Liver (tissue), 9 donors: ENCODE results near the gene NOSIP. TPM values are rescaled to one million over a fixed set of nuclear protein-coding genes. Genes with fewer than 3 reads are reported as not detected.
A peak's percentile ranks its signal among the peaks of the same experiment; 100 is the strongest.

Experiments used
- DNase-seq: peaks from one replicate; pipeline ENCODE4 v3.0.0-alpha.2; 2017; ENCODE audit warnings: low spot score
- H3K27ac ChIP-seq, 2 donors: one replicate each; pipeline ENCODE4 v1.7.0; 2013; ENCODE audit warnings: inconsistent platforms in 2 of 2, low read length in 2 of 2, control low read depth in 1 of 2, low read depth in 1 of 2, mild to moderate bottlenecking in 1 of 2
- H3K27me3 ChIP-seq, 4 donors: one replicate each; pipeline versions ENCODE4 v1.6.1 to v1.7.0; 2013; ENCODE audit warnings: low read length in 3 of 4, inconsistent platforms in 1 of 4, mild to moderate bottlenecking in 1 of 4, moderate library complexity in 1 of 4; ENCODE audit not compliant: control insufficient read depth in 4 of 4, insufficient read depth in 4 of 4
- H3K36me3 ChIP-seq, 4 donors: one replicate each; pipeline versions ENCODE4 v1.6.1 to v1.7.0; 2013; ENCODE audit warnings: low read length in 3 of 4, mild to moderate bottlenecking in 3 of 4, low read depth in 1 of 4, moderate library complexity in 1 of 4; ENCODE audit not compliant: control insufficient read depth in 4 of 4, insufficient read depth in 3 of 4
- H3K4me1 ChIP-seq, 4 donors: one replicate each; pipeline versions ENCODE4 v1.6.1 to v1.7.0; 2013; ENCODE audit warnings: low read length in 3 of 4, mild to moderate bottlenecking in 3 of 4, moderate library complexity in 1 of 4; ENCODE audit not compliant: control insufficient read depth in 4 of 4, insufficient read depth in 4 of 4
- H3K4me3 ChIP-seq, 3 donors: one replicate each; pipeline versions ENCODE4 v1.6.1 to v1.7.0; 2013; ENCODE audit warnings: low read length in 3 of 3, control low read depth in 1 of 3, low read depth in 1 of 3, mild to moderate bottlenecking in 1 of 3
- H3K9ac ChIP-seq, 2 donors: one replicate each; pipeline ENCODE4 v1.7.0; 2013; ENCODE audit warnings: low read length in 2 of 2, mild to moderate bottlenecking in 2 of 2, moderate library complexity in 2 of 2, control low read depth in 1 of 2, low read depth in 1 of 2
- H3K9me3 ChIP-seq, 4 donors: one replicate each; pipeline versions ENCODE4 v1.6.1 to v1.7.0; 2013; ENCODE audit warnings: low read length in 3 of 4; ENCODE audit not compliant: control insufficient read depth in 4 of 4
- EGR1 ChIP-seq, 2 donors: IDR thresholded peaks; 2 replicates each; pipeline ENCODE4 v1.6.1; 2016 to 2018; ENCODE audit warnings: antibody characterized with exemption in 2 of 2, low read depth in 2 of 2
- FOXA1 ChIP-seq: IDR thresholded peaks from 2 replicates; pipeline ENCODE4 v1.6.1; 2016; ENCODE audit warnings: antibody characterized with exemption
- FOXA2 ChIP-seq: IDR thresholded peaks from 2 replicates; pipeline ENCODE4 v1.6.1; 2016; ENCODE audit warnings: antibody characterized with exemption
- GABPA ChIP-seq, 2 donors: IDR thresholded peaks in 1 of 2; conservative IDR thresholded peaks in 1 of 2; 2 replicates each; pipeline ENCODE4 v1.6.1; 2016; ENCODE audit warnings: antibody characterized with exemption in 2 of 2, mild to moderate bottlenecking in 1 of 2, moderate library complexity in 1 of 2
- HNF4A ChIP-seq, 2 donors: conservative IDR thresholded peaks; 2 replicates each; pipeline ENCODE4 v1.6.1; 2016; ENCODE audit warnings: antibody characterized with exemption in 2 of 2, mild to moderate bottlenecking in 2 of 2
- HNF4G ChIP-seq: IDR thresholded peaks from 2 replicates; pipeline ENCODE4 v1.6.1; 2016; ENCODE audit warnings: antibody characterized with exemption
- JUND ChIP-seq, 2 donors: IDR thresholded peaks; 2 replicates each; pipeline ENCODE4 v1.6.1; 2016; ENCODE audit warnings: antibody characterized with exemption in 2 of 2
- MAX ChIP-seq: IDR thresholded peaks from 2 replicates; pipeline ENCODE4 v1.6.1; 2016; ENCODE audit warnings: antibody characterized with exemption
- NR2F2 ChIP-seq: IDR thresholded peaks from 2 replicates; pipeline ENCODE4 v1.6.1; 2016; ENCODE audit warnings: antibody characterized with exemption
- RAD21 ChIP-seq, 2 donors: IDR thresholded peaks; 2 replicates each; pipeline ENCODE4 v1.6.1; 2016; ENCODE audit warnings: antibody characterized with exemption in 2 of 2, mild to moderate bottlenecking in 2 of 2
- RXRA ChIP-seq, 2 donors: IDR thresholded peaks; 2 replicates each; pipeline ENCODE4 v1.6.1; 2017 to 2018; ENCODE audit warnings: antibody characterized with exemption in 2 of 2, mild to moderate bottlenecking in 1 of 2
- SP1 ChIP-seq: IDR thresholded peaks from 2 replicates; pipeline ENCODE4 v1.6.1; 2018; ENCODE audit warnings: antibody characterized with exemption, mild to moderate bottlenecking
- TAF1 ChIP-seq: conservative IDR thresholded peaks from 2 replicates; pipeline ENCODE4 v1.6.1; 2016; ENCODE audit warnings: antibody characterized with exemption, mild to moderate bottlenecking
- YY1 ChIP-seq: IDR thresholded peaks from 2 replicates; pipeline ENCODE4 v1.6.1; 2016; ENCODE audit warnings: antibody characterized with exemption, mild to moderate bottlenecking
- ZBTB33 ChIP-seq: IDR thresholded peaks from 2 replicates; pipeline ENCODE4 v1.6.1; 2016; ENCODE audit warnings: antibody characterized with exemption
- WGBS: extraction: QIAGEN DNeasy Blood & Tissue Kit; methylation state at CpG from one replicate; pipeline ENCODE4 v1.1.7; 2013; 5-methylcytosine and 5-hydroxymethylcytosine counted together
- polyA plus RNA-seq, 2 donors: library from polyadenylated mRNA; stranded (reverse) in 1 of 2; unstranded in 1 of 2; fragments of 200-250 nt in 1 of 2; fragments of >200 nt in 1 of 2; fragmentation: Nextera tagmentation in 1 of 2; extraction: Ambion mirVana in 1 of 2; gene quantifications; one replicate each; pipeline versions ENCODE4 v1.2.1 to v1.2.3, GENCODE V29; 2013 to 2015
- total RNA-seq, 2 donors: library from RNA; depleted of rRNA; stranded (reverse); fragments of >200 nt; gene quantifications; one replicate each; pipeline ENCODE4 v1.2.3, GENCODE V29; 2014
- TF ChIP-seq, protein P1 (sequence below): fragments of 150-350 bp; IDR thresholded peaks from 2 replicates; pipeline ENCODE4 v1.5.1; 2017; ENCODE audit warnings: improper control_type of control experiment, low read depth, low read length; ENCODE audit not compliant: missing input control
- TF ChIP-seq, protein P2 (sequence below): IDR thresholded peaks from 2 replicates; pipeline ENCODE4 v1.6.1; 2016; ENCODE audit warnings: antibody characterized with exemption
- TF ChIP-seq, protein P3 (sequence below): IDR thresholded peaks from 2 replicates; pipeline ENCODE4 v1.6.1; 2016; ENCODE audit warnings: antibody characterized with exemption, mild to moderate bottlenecking
- donor health status: healthy.
- donor health status: healthy.
- donor health status: healthy.
- donor health status: healthy.
- donor health status: healthy.

Gene NOSIP
- total and polyA plus RNA-seq, 4 donors = 19.3 to 45.2 (median 30.5) TPM

GRCh38 chr19:49573009-49573408 is 7.3 kb downstream of the NOSIP start:
- peaks cover 0 to 10% (median 4%) of the 10 kb centered on the region in 4 donors for H3K36me3 ChIP-seq
- no peaks in the 10 kb centered on the region for H3K27me3 ChIP-seq
- no peaks in the 10 kb centered on the region for H3K9me3 ChIP-seq
- no peak for DNase-seq
- 95% methylated on average over 7 of the region's 7 CpGs for WGBS
- peaks cover 0 to 16% (median 13%) of the 10 kb centered on the region in 4 donors for H3K4me1 ChIP-seq
- TF ChIP-seq RXRA (IDR thresholded peaks at IDR 0.05) (no peak), EGR1 (IDR thresholded peaks at IDR 0.05; ENCODE audit: low read depth in 2 of 2) (no peak), YY1 (no peak), HNF4A (conservative IDR thresholded peaks at IDR 0.05) (no peak), ZBTB33 (no peak), HNF4G (no peak), FOXA1 (no peak), FOXA2 (no peak), NR2F2 (no peak), TAF1 (no peak), MAX (no peak), SP1 (no peak)
- TF ChIP-seq, protein P1, sequence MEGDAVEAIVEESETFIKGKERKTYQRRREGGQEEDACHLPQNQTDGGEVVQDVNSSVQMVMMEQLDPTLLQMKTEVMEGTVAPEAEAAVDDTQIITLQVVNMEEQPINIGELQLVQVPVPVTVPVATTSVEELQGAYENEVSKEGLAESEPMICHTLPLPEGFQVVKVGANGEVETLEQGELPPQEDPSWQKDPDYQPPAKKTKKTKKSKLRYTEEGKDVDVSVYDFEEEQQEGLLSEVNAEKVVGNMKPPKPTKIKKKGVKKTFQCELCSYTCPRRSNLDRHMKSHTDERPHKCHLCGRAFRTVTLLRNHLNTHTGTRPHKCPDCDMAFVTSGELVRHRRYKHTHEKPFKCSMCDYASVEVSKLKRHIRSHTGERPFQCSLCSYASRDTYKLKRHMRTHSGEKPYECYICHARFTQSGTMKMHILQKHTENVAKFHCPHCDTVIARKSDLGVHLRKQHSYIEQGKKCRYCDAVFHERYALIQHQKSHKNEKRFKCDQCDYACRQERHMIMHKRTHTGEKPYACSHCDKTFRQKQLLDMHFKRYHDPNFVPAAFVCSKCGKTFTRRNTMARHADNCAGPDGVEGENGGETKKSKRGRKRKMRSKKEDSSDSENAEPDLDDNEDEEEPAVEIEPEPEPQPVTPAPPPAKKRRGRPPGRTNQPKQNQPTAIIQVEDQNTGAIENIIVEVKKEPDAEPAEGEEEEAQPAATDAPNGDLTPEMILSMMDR = no peak
- TF ChIP-seq, protein P2, sequence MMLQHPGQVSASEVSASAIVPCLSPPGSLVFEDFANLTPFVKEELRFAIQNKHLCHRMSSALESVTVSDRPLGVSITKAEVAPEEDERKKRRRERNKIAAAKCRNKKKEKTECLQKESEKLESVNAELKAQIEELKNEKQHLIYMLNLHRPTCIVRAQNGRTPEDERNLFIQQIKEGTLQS = no peak
- TF ChIP-seq, protein P3, sequence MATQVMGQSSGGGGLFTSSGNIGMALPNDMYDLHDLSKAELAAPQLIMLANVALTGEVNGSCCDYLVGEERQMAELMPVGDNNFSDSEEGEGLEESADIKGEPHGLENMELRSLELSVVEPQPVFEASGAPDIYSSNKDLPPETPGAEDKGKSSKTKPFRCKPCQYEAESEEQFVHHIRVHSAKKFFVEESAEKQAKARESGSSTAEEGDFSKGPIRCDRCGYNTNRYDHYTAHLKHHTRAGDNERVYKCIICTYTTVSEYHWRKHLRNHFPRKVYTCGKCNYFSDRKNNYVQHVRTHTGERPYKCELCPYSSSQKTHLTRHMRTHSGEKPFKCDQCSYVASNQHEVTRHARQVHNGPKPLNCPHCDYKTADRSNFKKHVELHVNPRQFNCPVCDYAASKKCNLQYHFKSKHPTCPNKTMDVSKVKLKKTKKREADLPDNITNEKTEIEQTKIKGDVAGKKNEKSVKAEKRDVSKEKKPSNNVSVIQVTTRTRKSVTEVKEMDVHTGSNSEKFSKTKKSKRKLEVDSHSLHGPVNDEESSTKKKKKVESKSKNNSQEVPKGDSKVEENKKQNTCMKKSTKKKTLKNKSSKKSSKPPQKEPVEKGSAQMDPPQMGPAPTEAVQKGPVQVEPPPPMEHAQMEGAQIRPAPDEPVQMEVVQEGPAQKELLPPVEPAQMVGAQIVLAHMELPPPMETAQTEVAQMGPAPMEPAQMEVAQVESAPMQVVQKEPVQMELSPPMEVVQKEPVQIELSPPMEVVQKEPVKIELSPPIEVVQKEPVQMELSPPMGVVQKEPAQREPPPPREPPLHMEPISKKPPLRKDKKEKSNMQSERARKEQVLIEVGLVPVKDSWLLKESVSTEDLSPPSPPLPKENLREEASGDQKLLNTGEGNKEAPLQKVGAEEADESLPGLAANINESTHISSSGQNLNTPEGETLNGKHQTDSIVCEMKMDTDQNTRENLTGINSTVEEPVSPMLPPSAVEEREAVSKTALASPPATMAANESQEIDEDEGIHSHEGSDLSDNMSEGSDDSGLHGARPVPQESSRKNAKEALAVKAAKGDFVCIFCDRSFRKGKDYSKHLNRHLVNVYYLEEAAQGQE = no peak
- no peak overlapping the region for H3K9ac ChIP-seq
- no peak overlapping the region for H3K4me3 ChIP-seq
- H3K27ac ChIP-seq = no peak overlapping the region

DNA sequence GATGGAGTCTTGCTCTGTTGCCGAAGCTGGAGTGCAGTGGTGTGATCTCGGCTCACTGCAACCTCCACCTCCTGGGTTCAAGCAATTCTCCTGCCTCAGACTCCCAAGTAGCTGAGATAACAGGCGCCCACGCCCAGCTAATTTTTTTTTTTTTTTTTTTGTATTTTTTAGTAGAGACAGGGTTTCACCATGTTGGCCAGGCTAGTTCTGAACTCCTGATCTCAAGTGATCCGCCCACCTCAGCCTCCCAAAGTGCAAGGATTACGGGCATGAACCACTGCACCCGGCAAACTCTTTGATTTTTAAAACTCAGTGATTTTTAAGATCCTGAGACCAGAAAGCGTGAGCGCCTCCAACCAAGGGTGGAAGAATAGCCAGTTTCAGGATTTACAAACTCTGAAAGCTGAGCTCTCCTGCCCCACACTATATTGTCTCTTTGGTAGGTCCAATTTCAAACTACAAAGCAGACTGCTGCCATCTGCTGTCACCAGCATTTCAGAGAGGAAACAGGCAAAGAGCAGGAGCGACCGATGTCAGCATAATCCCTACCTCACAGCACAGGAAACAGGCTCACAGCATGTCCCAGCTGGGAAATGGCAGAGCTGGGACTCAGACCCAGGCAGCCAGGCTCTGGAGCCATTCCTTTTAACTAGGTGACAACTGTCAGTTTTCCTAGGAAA is 9.2 kb downstream of the NOSIP start:
- no peak for DNase-seq
- Histone ChIP-seq H3K9ac (no peak overlapping the region), H3K4me3 (no peak overlapping the region), H3K4me1 (peaks cover 0 to 16% (median 13%) of the 10 kb centered on the region in 4 donors), H3K36me3 (peaks cover 0 to 10% (median 4%) of the 10 kb centered on the region in 4 donors), H3K27me3 (no peaks in the 10 kb centered on the region), H3K9me3 (no peaks in the 10 kb centered on the region), H3K27ac (peak overlapping the region in 1 of 2 donors; percentile 61)
- 61% methylated on average over 11 of the region's 11 CpGs for WGBS
- no peak for TF ChIP-seq YY1
- TF ChIP-seq, protein P2 = no peak
- TF ChIP-seq EGR1 (IDR thresholded peaks at IDR 0.05; ENCODE audit: low read depth in 2 of 2) = no peak
- TF ChIP-seq RXRA (IDR thresholded peaks at IDR 0.05) = no peak
- TF ChIP-seq RAD21 (IDR thresholded peaks at IDR 0.05) = peak; percentile 67 to 71
- no peak for TF ChIP-seq GABPA (IDR thresholded peaks at IDR 0.05 in 1 of 2, conservative IDR thresholded peaks at IDR 0.05 in 1 of 2)
- peak; percentile 22 for TF ChIP-seq SP1
- TF ChIP-seq JUND (IDR thresholded peaks at IDR 0.05) = no peak
- TF ChIP-seq HNF4A (conservative IDR thresholded peaks at IDR 0.05) = no peak
- TF ChIP-seq, protein P1 = peak; percentile 26
- no peak for TF ChIP-seq NR2F2
- no peak for TF ChIP-seq TAF1
- no peak for TF ChIP-seq FOXA1
